HL-60/S4 treated with phorbol 12-myristate 13-acetate at 8.2 ng/mL for 4 days and 3 days (cell line): ENCODE measurements around the gene POLR1F.

ENCODE experiments used
- in situ Hi-C: fragments of 300-500 bp; cut with MboI; formaldehyde crosslinking; loops from 2 replicates; pipeline ENCODE4 v1.15.0; 2022; ENCODE audit warnings: low sequenced_read_pairs

The POLR1F gene

GRCh38 chr7:19681596-19681995 lies 27.2 kb downstream of the POLR1F start:
- in situ Hi-C loops, result no loop called here

- in situ Hi-C loops, result no loop called here
Measured at GRCh38 chr7:19677180-19677579, 31.7 kb downstream of the POLR1F start.

DNA sequence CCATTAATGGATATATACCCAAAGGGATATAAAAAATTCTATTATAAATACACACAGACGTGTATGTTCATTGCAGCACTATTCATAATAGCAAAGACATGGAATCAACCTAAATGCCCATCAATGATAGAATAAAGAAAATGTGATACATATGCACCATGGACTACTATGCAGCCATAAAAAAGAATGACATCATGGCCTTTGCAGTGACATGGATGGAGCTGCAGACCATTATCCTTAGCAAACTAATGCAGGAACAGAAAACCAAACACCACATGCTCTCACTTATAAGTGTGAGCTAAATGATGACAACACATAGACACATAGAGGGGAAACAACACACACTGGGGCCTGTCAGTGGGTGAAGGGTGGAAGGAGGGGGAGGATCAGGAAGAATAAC lies 33.0 kb downstream of the POLR1F start:
- in situ Hi-C loops, result no loop called here

GRCh38 chr7:19674266-19674960 lies 34.4 kb downstream of the POLR1F start:
- in situ Hi-C loops, result no loop called here

GRCh38 chr7:19670806-19671205 lies 38.0 kb downstream of the POLR1F start:
- in situ Hi-C loops, result no loop called here

- in situ Hi-C loops, result no loop called here
Measured at GRCh38 chr7:19665399-19666008, 43.3 kb downstream of the POLR1F start.

DNA sequence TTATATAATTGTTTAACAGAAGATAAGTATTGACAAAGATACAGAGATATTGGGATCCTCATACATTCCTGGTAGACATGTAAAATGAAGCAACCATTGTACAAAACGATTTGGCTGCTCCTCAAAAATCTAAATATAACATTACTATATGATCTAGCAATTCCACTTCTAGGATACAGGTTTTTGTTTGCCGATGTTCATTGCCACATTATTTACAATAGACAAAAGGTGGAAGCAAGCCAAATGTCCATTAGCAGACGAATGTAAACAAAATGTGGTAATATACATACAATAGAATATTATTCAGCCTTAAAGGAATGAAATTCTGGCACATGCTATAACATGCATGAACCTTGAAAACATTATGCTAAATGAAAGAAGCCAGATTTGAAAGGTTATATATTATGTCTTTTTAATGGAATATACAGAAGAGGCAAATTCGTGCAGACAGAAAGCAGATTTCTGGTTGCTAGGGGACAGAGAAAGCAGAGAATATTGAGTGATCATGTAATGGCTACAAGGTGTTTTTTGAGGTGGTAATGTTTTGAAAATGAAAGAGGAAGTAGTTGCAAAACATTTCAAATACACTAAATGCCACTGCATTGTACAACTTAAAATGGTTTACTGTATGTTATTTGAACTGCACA lies 44.9 kb downstream of the POLR1F start:
- in situ Hi-C loops, result no loop called here

- in situ Hi-C loops, result no loop called here
Measured at GRCh38 chr7:19648791-19649190, 60.0 kb downstream of the POLR1F start.
